H9 (cell line): ENCODE measurements around the gene PPP4R2. TPM values are rescaled to one million over a fixed set of nuclear protein-coding genes. Genes with fewer than 3 reads are reported as not detected.

Source experiments
- DNase-seq: peaks from one replicate; pipeline ENCODE4 v3.0.0-alpha.2; 2017
- H2AFZ ChIP-seq: one replicate; pipeline ENCODE4 v1.6.1; 2013; ENCODE audit warnings: mild to moderate bottlenecking, low read length, control low read depth, moderate library complexity
- H2AK5ac ChIP-seq: 2 replicates; pipeline ENCODE4 v1.6.1; 2013; ENCODE audit warnings: low read length, control low read depth, mixed read lengths; ENCODE audit not compliant: insufficient read length
- H2BK120ac ChIP-seq: one replicate; pipeline ENCODE4 v1.6.1; 2013; ENCODE audit warnings: low read depth, mild to moderate bottlenecking, low read length, control low read depth, inconsistent platforms; ENCODE audit not compliant: poor library complexity, severe bottlenecking
- H2BK12ac ChIP-seq: 2 replicates; pipeline ENCODE4 v1.6.1; 2013; ENCODE audit warnings: low read length, control low read depth, mixed read lengths, low read depth; ENCODE audit not compliant: insufficient read length
- H2BK15ac ChIP-seq: 2 replicates; pipeline ENCODE4 v1.6.1; 2013; ENCODE audit warnings: low read depth, low read length, control low read depth
- H2BK20ac ChIP-seq: one replicate; pipeline ENCODE4 v1.6.1; 2013; ENCODE audit warnings: low read depth, mild to moderate bottlenecking, low read length, control low read depth, inconsistent platforms; ENCODE audit not compliant: poor library complexity, severe bottlenecking
- H2BK5ac ChIP-seq: 2 replicates; pipeline ENCODE4 v1.6.1; 2013; ENCODE audit warnings: low read length, control low read depth, mixed read lengths; ENCODE audit not compliant: insufficient read length
- H3K14ac ChIP-seq: 2 replicates; pipeline ENCODE4 v1.6.1; 2013; ENCODE audit warnings: low read length, control low read depth; ENCODE audit not compliant: insufficient read depth
- H3K18ac ChIP-seq: 2 replicates; pipeline ENCODE4 v1.6.1; 2013; ENCODE audit warnings: low read depth, mild to moderate bottlenecking, mixed read lengths, low read length, control low read depth; ENCODE audit not compliant: insufficient read length
- H3K23ac ChIP-seq: 2 replicates; pipeline ENCODE4 v1.6.1; 2013; ENCODE audit warnings: low read length, control low read depth, mixed read lengths, low read depth; ENCODE audit not compliant: insufficient read length
- H3K23me2 ChIP-seq: 2 replicates; pipeline ENCODE4 v1.6.1; 2013; ENCODE audit warnings: low read depth, mild to moderate bottlenecking, mixed read lengths, low read length, control low read depth; ENCODE audit not compliant: insufficient read length, poor library complexity, severe bottlenecking
- H3K27ac ChIP-seq: 2 replicates; pipeline ENCODE4 v1.5.1; 2013; ENCODE audit warnings: low read length, control low read depth, mixed read lengths, low read depth; ENCODE audit not compliant: insufficient read length
- H3K27me3 ChIP-seq: 2 replicates; pipeline ENCODE4 v1.6.1; 2013; ENCODE audit warnings: low read length, control low read depth, inconsistent platforms; ENCODE audit not compliant: insufficient read depth
- H3K4ac ChIP-seq: 2 replicates; pipeline ENCODE4 v1.6.1; 2013; ENCODE audit warnings: low read depth, mild to moderate bottlenecking, control low read depth, inconsistent platforms, low read length, moderate library complexity
- H3K4me1 ChIP-seq: 2 replicates; pipeline ENCODE4 v1.6.1; 2013; ENCODE audit warnings: low read length, control low read depth, inconsistent platforms; ENCODE audit not compliant: insufficient read depth
- H3K4me2 ChIP-seq: 2 replicates; pipeline ENCODE4 v1.6.1; 2013; ENCODE audit warnings: low read length, control low read depth, mixed read lengths; ENCODE audit not compliant: insufficient read length, insufficient read depth
- H3K56ac ChIP-seq: 2 replicates; pipeline ENCODE4 v1.6.1; 2013; ENCODE audit warnings: low read depth, mild to moderate bottlenecking, mixed read lengths, low read length, control low read depth; ENCODE audit not compliant: insufficient read length
- H3K79me1 ChIP-seq: 2 replicates; pipeline ENCODE4 v1.6.1; 2013; ENCODE audit warnings: low read depth, mild to moderate bottlenecking, moderate library complexity, low read length, control low read depth, inconsistent platforms; ENCODE audit not compliant: insufficient read depth, poor library complexity, severe bottlenecking
- H3K79me2 ChIP-seq: 2 replicates; pipeline ENCODE4 v1.6.1; 2013; ENCODE audit warnings: low read length, control low read depth, inconsistent platforms; ENCODE audit not compliant: insufficient read depth
- H3K9ac ChIP-seq: 2 replicates; pipeline ENCODE4 v1.6.1; 2013; ENCODE audit warnings: low read length, control low read depth, mixed read lengths; ENCODE audit not compliant: insufficient read length; ENCODE audit errors: extremely low read depth
- H3K9me3 ChIP-seq: one replicate; pipeline ENCODE4 v1.6.1; 2013; ENCODE audit warnings: low read depth, low read length, inconsistent platforms; ENCODE audit not compliant: control insufficient read depth
- H3T11ph ChIP-seq: one replicate; pipeline ENCODE4 v1.6.1; 2013; ENCODE audit warnings: mild to moderate bottlenecking, low read length, control low read depth, inconsistent platforms
- H4K20me1 ChIP-seq: one replicate; pipeline ENCODE4 v1.6.1; 2013; ENCODE audit not compliant: control insufficient read depth, insufficient read length, insufficient read depth
- H4K5ac ChIP-seq: 2 replicates; pipeline ENCODE4 v1.6.1; 2013; ENCODE audit warnings: low read depth, mild to moderate bottlenecking, mixed read lengths, low read length, control low read depth; ENCODE audit not compliant: insufficient read length
- H4K8ac ChIP-seq: replicated peaks from 2 replicates; pipeline ENCODE4 v1.6.1; 2013; ENCODE audit warnings: low read length, control low read depth, mixed read lengths, low read depth; ENCODE audit not compliant: insufficient read length
- H4K91ac ChIP-seq: 2 replicates; pipeline ENCODE4 v1.6.1; 2013; ENCODE audit warnings: low read depth, mild to moderate bottlenecking, moderate library complexity, mixed read lengths, low read length, control low read depth; ENCODE audit not compliant: insufficient read length
- H3K27ac Mint-ChIP-seq, 3 experiments: 2 replicates in 2 of 3; 3 replicates in 1 of 3; pipeline ENCODE4 v1.8.0; 2020 to 2021; ENCODE audit warnings: mixed read lengths in 3 of 3, mild to moderate bottlenecking in 1 of 3, moderate library complexity in 1 of 3
- H3K27me3 Mint-ChIP-seq: 2 replicates; pipeline ENCODE4 v1.8.0; 2021; ENCODE audit warnings: low read depth, mild to moderate bottlenecking, moderate library complexity, mixed read lengths
- H3K36me3 Mint-ChIP-seq, 3 experiments: 2 replicates in 2 of 3; 3 replicates in 1 of 3; pipeline ENCODE4 v1.8.0; 2020 to 2021; ENCODE audit warnings: low read depth in 3 of 3, mixed read lengths in 3 of 3; ENCODE audit not compliant: insufficient read depth in 1 of 3
- H3K4me1 Mint-ChIP-seq, 2 experiments: 2 replicates each; pipeline ENCODE4 v1.8.0; 2020; ENCODE audit warnings: mixed read lengths in 2 of 2
- H3K4me3 Mint-ChIP-seq, 2 experiments: 2 replicates in 1 of 2; 3 replicates in 1 of 2; pipeline ENCODE4 v1.8.0; 2020 to 2021; ENCODE audit warnings: mild to moderate bottlenecking in 2 of 2, mixed read lengths in 2 of 2, moderate library complexity in 1 of 2
- H3K9me3 Mint-ChIP-seq, 2 experiments: 2 replicates in 1 of 2; 3 replicates in 1 of 2; pipeline ENCODE4 v1.8.0; 2020; ENCODE audit warnings: mild to moderate bottlenecking in 2 of 2, mixed read lengths in 2 of 2, moderate library complexity in 1 of 2
- WGBS: extraction: QIAGEN DNeasy Blood & Tissue Kit; methylation state at CpG from one replicate; pipeline ENCODE4 v1.1.7; 2013; ENCODE audit warnings: missing lambda C conversion rate, low lambda C conversion rate, mixed read lengths; ENCODE audit not compliant: insufficient read length; ENCODE audit errors: extremely low coverage; 5-methylcytosine and 5-hydroxymethylcytosine counted together
- total RNA-seq: library from RNA; stranded (reverse); gene quantifications from 2 replicates; pipeline ENCODE4 v1.2.1, GENCODE V29; 2021
- TF ChIP-seq, protein P1 (sequence below): fragments of 200-600 bp; sonication (generic); conservative IDR thresholded peaks from 3 replicates; pipeline ENCODE4 v1.8.0; 2021; ENCODE audit warnings: antibody characterized with exemption, mild to moderate bottlenecking

Gene PPP4R2
- total RNA-seq, 1 experiment from 2014 or later: 132 TPM

DNA sequence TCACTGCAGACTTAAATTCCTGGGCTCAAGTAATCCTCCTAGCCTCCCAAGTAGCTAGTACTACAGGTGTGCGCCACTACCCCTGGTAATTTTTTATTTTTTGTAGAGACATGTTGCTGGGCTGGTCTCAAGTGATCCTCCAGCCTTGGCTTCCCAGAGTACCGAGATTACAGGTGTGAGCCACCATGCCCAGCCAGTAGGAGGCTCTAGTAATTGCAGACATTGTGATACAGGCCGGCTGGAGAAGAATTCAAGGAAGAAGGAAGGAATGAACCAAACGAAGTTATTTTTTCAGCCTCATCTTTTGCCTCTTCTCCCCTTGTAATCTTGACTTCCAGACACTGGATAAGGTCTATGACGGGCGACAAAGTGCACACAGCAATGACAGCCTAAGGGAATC is 3.2 kb upstream of the PPP4R2 start:
- Histone ChIP-seq H4K5ac (no peak overlapping the region), H3K14ac (no peak overlapping the region), H4K20me1 (no peaks in the 10 kb centered on the region), H2BK15ac (no peak overlapping the region), H2BK120ac (no peak overlapping the region), H2AK5ac (no peak overlapping the region), H3K79me2 (peaks cover 8% of the 10 kb centered on the region; the same call in 1 of the 2 replicates), H2AFZ (peak overlapping the region; percentile 53), H4K91ac (no peak overlapping the region), H3K9me3 (no peaks in the 10 kb centered on the region), H3K9ac (no peak overlapping the region), H2BK12ac (no peak overlapping the region), H4K8ac (no peak overlapping the region), H2BK20ac (no peak overlapping the region), H3K27ac (no peak overlapping the region), H3K4ac (no peak overlapping the region), H3K27me3 (no peaks in the 10 kb centered on the region), H3K23ac (no peak overlapping the region), H3K4me1 (no peaks in the 10 kb centered on the region), H3K56ac (no peak overlapping the region), H3T11ph (no peak overlapping the region), H3K23me2 (peaks cover 10% of the 10 kb centered on the region), H3K79me1 (no peaks in the 10 kb centered on the region), H3K18ac (no peak overlapping the region), H3K4me2 (no peak overlapping the region), H2BK5ac (no peak overlapping the region)
- peaks cover 3 to 9% (median 9%) of the 10 kb centered on the region in 3 experiments for H3K36me3 Mint-ChIP-seq
- TF ChIP-seq, protein P1, sequence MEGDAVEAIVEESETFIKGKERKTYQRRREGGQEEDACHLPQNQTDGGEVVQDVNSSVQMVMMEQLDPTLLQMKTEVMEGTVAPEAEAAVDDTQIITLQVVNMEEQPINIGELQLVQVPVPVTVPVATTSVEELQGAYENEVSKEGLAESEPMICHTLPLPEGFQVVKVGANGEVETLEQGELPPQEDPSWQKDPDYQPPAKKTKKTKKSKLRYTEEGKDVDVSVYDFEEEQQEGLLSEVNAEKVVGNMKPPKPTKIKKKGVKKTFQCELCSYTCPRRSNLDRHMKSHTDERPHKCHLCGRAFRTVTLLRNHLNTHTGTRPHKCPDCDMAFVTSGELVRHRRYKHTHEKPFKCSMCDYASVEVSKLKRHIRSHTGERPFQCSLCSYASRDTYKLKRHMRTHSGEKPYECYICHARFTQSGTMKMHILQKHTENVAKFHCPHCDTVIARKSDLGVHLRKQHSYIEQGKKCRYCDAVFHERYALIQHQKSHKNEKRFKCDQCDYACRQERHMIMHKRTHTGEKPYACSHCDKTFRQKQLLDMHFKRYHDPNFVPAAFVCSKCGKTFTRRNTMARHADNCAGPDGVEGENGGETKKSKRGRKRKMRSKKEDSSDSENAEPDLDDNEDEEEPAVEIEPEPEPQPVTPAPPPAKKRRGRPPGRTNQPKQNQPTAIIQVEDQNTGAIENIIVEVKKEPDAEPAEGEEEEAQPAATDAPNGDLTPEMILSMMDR: peak; percentile 53
- H3K4me3 Mint-ChIP-seq: no peak overlapping the region
- H3K9me3 Mint-ChIP-seq: no peaks in the 10 kb centered on the region
- peak; percentile 43 for DNase-seq
- H3K27me3 Mint-ChIP-seq: no peaks in the 10 kb centered on the region; the same call in 1 of the 2 replicates
- no CpG with 5 or more reads among the region's 6 CpGs for WGBS
- peaks cover 7 to 12% of the 10 kb centered on the region in 2 experiments for H3K4me1 Mint-ChIP-seq
- H3K27ac Mint-ChIP-seq: no peak overlapping the region
